H1 (cell line): ENCODE results near the gene FCER2. TPM values are rescaled to one million over a fixed set of nuclear protein-coding genes. Genes with fewer than 3 reads are reported as not detected.

Experiments
- CTCF ChIA-PET: fragments of 300-600 bp; sonication (Branson Sonifier 250); formaldehyde crosslinking; loops from one replicate; lab custom pipeline; 2021; ENCODE audit not compliant: partially characterized antibody; lab: Charles Lee
- POLR2A ChIA-PET: fragments of 300-600 bp; sonication (Branson Sonifier 250); formaldehyde crosslinking; loops from one replicate; lab custom pipeline; 2021; ENCODE audit warnings: inconsistent platforms; ENCODE audit not compliant: partially characterized antibody; lab: Charles Lee
- DNase-seq, 2 experiments: peaks; one replicate each; pipeline versions ENCODE4 v3.0.0 to v3.0.0-alpha.2; 2010 to 2022; ENCODE audit warnings: low spot score in 2 of 2, low read depth in 1 of 2, mixed read lengths in 1 of 2
- FAIRE-seq: peaks from 2 replicates; lab custom pipeline; 2011; peaks lifted over from hg19 to GRCh38; lab: Jason Lieb, UNC
- H2AFZ ChIP-seq: 2 replicates; pipeline ENCODE4 v1.8.1; 2012; ENCODE audit warnings: low read length, inconsistent platforms
- H2AK5ac ChIP-seq: 2 replicates; pipeline ENCODE4 v1.6.1; 2013; ENCODE audit warnings: low read depth, low read length
- H2BK120ac ChIP-seq: replicated peaks from 2 replicates; pipeline ENCODE3; 2013; ENCODE audit warnings: low read depth, low read length, inconsistent platforms
- H2BK12ac ChIP-seq: 2 replicates; pipeline ENCODE4 v1.6.1; 2013; ENCODE audit warnings: low read depth, low read length
- H2BK15ac ChIP-seq: 2 replicates; pipeline ENCODE4 v1.6.1; 2013; ENCODE audit warnings: low read length
- H2BK20ac ChIP-seq: 2 replicates; pipeline ENCODE4 v1.6.1; 2013; ENCODE audit warnings: low read length
- H2BK5ac ChIP-seq: 2 replicates; pipeline ENCODE4 v1.6.1; 2013; ENCODE audit warnings: low read depth, low read length
- H3K14ac ChIP-seq: 2 replicates; pipeline ENCODE4 v1.6.1; 2013; ENCODE audit warnings: inconsistent platforms; ENCODE audit not compliant: insufficient read length
- H3K18ac ChIP-seq: 2 replicates; pipeline ENCODE4 v1.6.1; 2013; ENCODE audit warnings: low read length; ENCODE audit errors: extremely low read depth
- H3K23ac ChIP-seq: 2 replicates; pipeline ENCODE4 v1.6.1; 2013; ENCODE audit warnings: inconsistent platforms; ENCODE audit not compliant: insufficient read length
- H3K23me2 ChIP-seq: 2 replicates; pipeline ENCODE4 v1.6.1; 2013; ENCODE audit warnings: low read depth, low read length
- H3K27ac ChIP-seq: 2 replicates; pipeline ENCODE4 v1.6.1; 2011; ENCODE audit warnings: low read depth, low read length, inconsistent platforms
- H3K27me3 ChIP-seq, 4 experiments: replicated peaks in 1 of 4; 1 replicate in 1 of 4; 2 replicates in 3 of 4; pipeline versions ENCODE4 v1.6.1 to v1.8.1; 2011 to 2013; ENCODE audit warnings: low read length in 3 of 4, mild to moderate bottlenecking in 3 of 4, inconsistent platforms in 2 of 4, mixed read lengths in 2 of 4, moderate library complexity in 1 of 4; ENCODE audit not compliant: control insufficient read depth in 3 of 4, insufficient read depth in 3 of 4; ENCODE audit errors: extremely low read depth in 1 of 4
- H3K36me3 ChIP-seq, 4 experiments: 2 replicates each; pipeline versions ENCODE4 v1.6.1 to v1.8.1; 2011 to 2013; ENCODE audit warnings: mild to moderate bottlenecking in 4 of 4, low read length in 3 of 4, moderate library complexity in 2 of 4, control low read depth in 1 of 4, inconsistent platforms in 1 of 4; ENCODE audit not compliant: insufficient read depth in 4 of 4, control insufficient read depth in 2 of 4
- H3K4ac ChIP-seq: replicated peaks from 2 replicates; pipeline ENCODE3; 2013; ENCODE audit warnings: low read length, low read depth, mixed read lengths, inconsistent platforms; ENCODE audit not compliant: insufficient read length
- H3K4me1 ChIP-seq, 4 experiments: replicated peaks in 1 of 4; 1 replicate in 1 of 4; 2 replicates in 3 of 4; pipeline versions ENCODE4 v1.6.1 to v1.8.1; 2011 to 2013; ENCODE audit warnings: low read length in 3 of 4, inconsistent platforms in 2 of 4, mixed read lengths in 1 of 4; ENCODE audit not compliant: insufficient read depth in 4 of 4, control insufficient read depth in 3 of 4
- H3K4me2 ChIP-seq, 2 experiments: 2 replicates each; pipeline versions ENCODE4 v1.6.1 to v1.8.1; 2011 to 2013; ENCODE audit warnings: low read depth in 2 of 2, low read length in 2 of 2, control low read depth in 1 of 2, inconsistent platforms in 1 of 2, mild to moderate bottlenecking in 1 of 2; ENCODE audit not compliant: insufficient read depth in 1 of 2
- H3K4me3 ChIP-seq, 4 experiments: fragments of 200-600, 300-600 bp in 1 of 4; sonication (generic), shearing (Covaris generic), sonication (Bioruptor Twin) in 1 of 4; 2 replicates each; pipeline versions ENCODE4 v1.5.1 to v1.8.1; 2011 to 2016; ENCODE audit warnings: low read length in 4 of 4, low read depth in 3 of 4, control low read depth in 2 of 4, inconsistent platforms in 2 of 4, mild to moderate bottlenecking in 2 of 4, mixed read lengths in 1 of 4, moderate library complexity in 1 of 4; ENCODE audit not compliant: insufficient read depth in 2 of 4; ENCODE audit errors: extremely low read depth in 1 of 4
- H3K56ac ChIP-seq: replicated peaks from 2 replicates; pipeline ENCODE3; 2013; ENCODE audit warnings: low read depth, mild to moderate bottlenecking, mixed read lengths, low read length, inconsistent platforms; ENCODE audit not compliant: insufficient read length
- H3K79me1 ChIP-seq: 2 replicates; pipeline ENCODE4 v1.6.1; 2013; ENCODE audit warnings: low read depth, low read length, control low read depth
- H3K79me2 ChIP-seq, 2 experiments: 2 replicates each; pipeline versions ENCODE4 v1.6.1 to v1.8.1; 2012 to 2013; ENCODE audit warnings: low read length in 2 of 2, mild to moderate bottlenecking in 2 of 2, inconsistent platforms in 1 of 2; ENCODE audit not compliant: insufficient read depth in 2 of 2, control insufficient read depth in 1 of 2
- H3K9ac ChIP-seq, 4 experiments: replicated peaks in 1 of 4; 1 replicate in 1 of 4; 2 replicates in 3 of 4; pipeline versions ENCODE4 v1.6.1 to v1.8.1; 2011 to 2013; ENCODE audit warnings: low read depth in 3 of 4, low read length in 3 of 4, control low read depth in 2 of 4, mild to moderate bottlenecking in 2 of 4, moderate library complexity in 2 of 4, inconsistent platforms in 1 of 4; ENCODE audit errors: extremely low read depth in 1 of 4
- H3K9me3 ChIP-seq, 2 experiments: 2 replicates each; pipeline versions ENCODE4 v1.6.1 to v1.8.1; 2012 to 2013; ENCODE audit warnings: mild to moderate bottlenecking in 2 of 2, moderate library complexity in 2 of 2, control low read depth in 1 of 2, inconsistent platforms in 1 of 2, low read depth in 1 of 2, low read length in 1 of 2, mixed read lengths in 1 of 2; ENCODE audit not compliant: insufficient read depth in 2 of 2
- H4K20me1 ChIP-seq, 2 experiments: replicated peaks in 1 of 2; 2 replicates each; pipeline versions ENCODE3 to v1.8.1; 2011 to 2013; ENCODE audit warnings: inconsistent platforms in 2 of 2, low read length in 2 of 2, mild to moderate bottlenecking in 1 of 2; ENCODE audit not compliant: insufficient read depth in 2 of 2, control insufficient read depth in 1 of 2
- H4K5ac ChIP-seq: 2 replicates; pipeline ENCODE4 v1.6.1; 2013; ENCODE audit warnings: low read length, low read depth, mixed read lengths, inconsistent platforms; ENCODE audit not compliant: insufficient read length
- H4K8ac ChIP-seq: 2 replicates; pipeline ENCODE4 v1.8.0; 2013; ENCODE audit warnings: mild to moderate bottlenecking, moderate library complexity, low read length, inconsistent platforms; ENCODE audit not compliant: insufficient read depth; ENCODE audit errors: extremely low read depth
- H4K91ac ChIP-seq: replicated peaks from 2 replicates; pipeline ENCODE3; 2013; ENCODE audit warnings: low read length, mixed read lengths, inconsistent platforms; ENCODE audit not compliant: insufficient read length
- ASH2L ChIP-seq: fragments of 200-600, 300-600 bp; sonication (generic); IDR thresholded peaks from one replicate; pipeline ENCODE4 v1.7.1; 2017; ENCODE audit warnings: low read length
- KDM1A ChIP-seq: fragments of 200-600, 300-600 bp; sonication (generic); IDR thresholded peaks from 2 replicates; pipeline ENCODE4 v1.7.1; 2016; ENCODE audit warnings: mild to moderate bottlenecking, low read length, borderline replicate concordance
- KDM4A ChIP-seq: IDR thresholded peaks from one replicate; pipeline ENCODE4 v1.7.1; 2012; ENCODE audit warnings: low read depth, mild to moderate bottlenecking, moderate library complexity, low read length, inconsistent platforms; ENCODE audit not compliant: severe bottlenecking
- WGBS, 2 experiments: shearing (Covaris generic) in 1 of 2; methylation state at CpG; one replicate each; pipeline versions ENCODE4 v1.1.6 to v1.1.7; 2013 to 2015; ENCODE audit warnings: low lambda C conversion rate in 2 of 2, mixed read lengths in 2 of 2, inconsistent platforms in 1 of 2, low coverage in 1 of 2, missing lambda C conversion rate in 1 of 2; ENCODE audit not compliant: insufficient replicate concordance in 2 of 2, insufficient coverage in 1 of 2, insufficient read length in 1 of 2; ENCODE audit errors: extremely low coverage in 1 of 2, missing lambda C conversion rate in 1 of 2; 5-methylcytosine and 5-hydroxymethylcytosine counted together
- polyA plus RNA-seq, 7 experiments: library from polyadenylated mRNA; depleted of rRNA in 3 of 7; stranded (reverse) in 5 of 7; unstranded in 2 of 7; fragments of >200 nt in 5 of 7; fragments of 200-250 nt in 2 of 7; gene quantifications; 1 replicate in 5 of 7; 2 replicates in 1 of 7; 4 replicates in 1 of 7; pipeline versions ENCODE4 v1.2.1 to v1.2.3, GENCODE V29; 2011 to 2013; ENCODE audit warnings: missing spikeins in 2 of 7, mixed read lengths in 2 of 7
- total RNA-seq: library from RNA; stranded (reverse); fragmentation: NEBNext Ultra II Directional; extraction: Animal tissue kit (Norgen Biotek cat#: 25700); gene quantifications from 2 replicates; pipeline ENCODE4 v1.2.1, GENCODE V29; 2021

The FCER2 gene
- total and polyA plus RNA-seq, 2 of the 8 experiments (the other 6 are each of a cell fraction or from before 2014, with no cell fraction given): 0.67 TPM; not detected in 1

DNA sequence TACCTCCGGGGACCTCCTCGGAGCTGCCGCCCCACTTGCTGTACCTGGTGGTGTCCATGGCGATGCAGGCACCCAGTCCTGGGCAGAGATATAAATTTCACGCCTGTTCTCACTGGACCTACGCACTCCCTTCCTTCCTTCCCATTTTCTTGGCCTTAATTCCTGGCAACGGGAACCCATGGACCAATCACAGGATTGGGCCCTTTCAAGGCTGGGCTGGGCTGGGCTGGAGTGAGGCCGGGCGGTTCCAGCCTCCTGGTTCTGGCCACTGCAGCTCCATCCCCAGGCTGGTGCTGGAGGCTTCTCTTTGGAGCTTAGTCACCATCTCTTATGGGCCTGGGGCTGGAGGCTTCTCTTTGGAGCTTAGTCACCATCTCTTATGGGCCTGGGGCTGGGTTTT is 30.1 kb upstream of the FCER2 start, which contains the start of gene CLEC4G:
Gene CLEC4G (minus strand): TSS at position 66 of the 400 bp plus-strand sequence. CDS start 8 bp downstream, at position 58.
- CTCF ChIA-PET: interaction anchor here (0.7 kb wide), 1 partner anchor 125 kb away, joined by 5 read pairs; no protein-coding TSS in a partner anchor
- Histone ChIP-seq H3K56ac (no peak within 1 kb of the TSS), H2AK5ac (no peak within 1 kb of the TSS), H3K23me2 (peaks cover 8% of the 10 kb centered on the region; the same call in 1 of the 2 replicates), H4K20me1 (peaks cover 0 to 3% of the 10 kb centered on the region in 2 experiments), H2BK15ac (no peak within 1 kb of the TSS), H3K27ac (no peak within 1 kb of the TSS), H3K79me1 (no peaks in the 10 kb centered on the region), H2BK20ac (no peak within 1 kb of the TSS), H3K79me2 (no peaks in the 10 kb centered on the region), H3K36me3 (no peaks in the 10 kb centered on the region), H3K27me3 (peaks cover 27 to 45% (median 44%) of the 10 kb centered on the region in 4 experiments), H4K8ac (peak within 1 kb of the TSS; percentile 44), H3K18ac (no peak within 1 kb of the TSS), H3K14ac (no peak within 1 kb of the TSS), H3K4ac (no peak within 1 kb of the TSS), H3K4me2 (peak within 1 kb of the TSS; percentile 96 to 98; a peak in 2 of 4 replicates), H3K23ac (no peak within 1 kb of the TSS), H3K9ac (no peak within 1 kb of the TSS; a peak in 1 of 7 replicates), H3K4me3 (peak within 1 kb of the TSS in 1 of 4 experiments; percentile 63; a peak in 2 of 8 replicates), H3K4me1 (peaks cover 0 to 15% (median 9%) of the 10 kb centered on the region in 4 experiments; a peak in 6 of 7 replicates), H2AFZ (no peak within 1 kb of the TSS), H2BK120ac (no peak within 1 kb of the TSS), H3K9me3 (no peaks in the 10 kb centered on the region), H4K5ac (no peak within 1 kb of the TSS), H2BK12ac (no peak within 1 kb of the TSS), H2BK5ac (no peak within 1 kb of the TSS), H4K91ac (no peak within 1 kb of the TSS)
- POLR2A ChIA-PET: no interaction called here
- no peak for FAIRE-seq
- no peak for DNase-seq
- no peak for TF ChIP-seq KDM4A
- no peak for TF ChIP-seq KDM1A
- TF ChIP-seq ASH2L: no peak
- 90% methylated on average over 9 of the region's 9 CpGs; no CpG with 5 or more reads in 1 of the 2 experiments for WGBS, 2 experiments
